GM19455 (cell line): ENCODE measurements around the gene MTERF4.

ENCODE experiments used
- ATAC-seq: cut with Tn5 transposase; IDR thresholded peaks from one replicate; pipeline ENCODE4 v1.9.1; 2021; ENCODE audit not compliant: unreplicated experiment

MTERF4 gene

GRCh38 chr2:241134711-241135110, 32.6 kb upstream of the MTERF4 start:
- no peak for ATAC-seq

DNA sequence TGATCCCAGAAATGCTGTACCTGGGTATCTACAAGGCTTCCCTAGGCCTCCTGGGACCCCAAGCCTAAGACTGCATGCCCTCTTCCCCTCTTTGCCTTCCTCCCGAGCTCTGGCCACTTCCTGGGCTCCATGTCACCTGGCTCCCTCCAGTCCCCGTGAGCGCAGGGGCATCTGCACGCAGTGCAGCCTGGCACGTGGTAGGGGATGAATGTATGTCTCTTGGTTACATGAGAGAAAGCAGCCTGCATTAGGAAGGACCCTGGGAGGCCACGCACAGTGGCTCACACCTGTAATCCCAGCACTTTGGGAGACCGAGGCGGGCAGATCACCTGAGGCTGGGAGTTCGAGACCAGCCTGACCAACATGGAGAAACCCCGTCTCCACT, 31.3 kb upstream of the MTERF4 start:
- no peak for ATAC-seq

DNA sequence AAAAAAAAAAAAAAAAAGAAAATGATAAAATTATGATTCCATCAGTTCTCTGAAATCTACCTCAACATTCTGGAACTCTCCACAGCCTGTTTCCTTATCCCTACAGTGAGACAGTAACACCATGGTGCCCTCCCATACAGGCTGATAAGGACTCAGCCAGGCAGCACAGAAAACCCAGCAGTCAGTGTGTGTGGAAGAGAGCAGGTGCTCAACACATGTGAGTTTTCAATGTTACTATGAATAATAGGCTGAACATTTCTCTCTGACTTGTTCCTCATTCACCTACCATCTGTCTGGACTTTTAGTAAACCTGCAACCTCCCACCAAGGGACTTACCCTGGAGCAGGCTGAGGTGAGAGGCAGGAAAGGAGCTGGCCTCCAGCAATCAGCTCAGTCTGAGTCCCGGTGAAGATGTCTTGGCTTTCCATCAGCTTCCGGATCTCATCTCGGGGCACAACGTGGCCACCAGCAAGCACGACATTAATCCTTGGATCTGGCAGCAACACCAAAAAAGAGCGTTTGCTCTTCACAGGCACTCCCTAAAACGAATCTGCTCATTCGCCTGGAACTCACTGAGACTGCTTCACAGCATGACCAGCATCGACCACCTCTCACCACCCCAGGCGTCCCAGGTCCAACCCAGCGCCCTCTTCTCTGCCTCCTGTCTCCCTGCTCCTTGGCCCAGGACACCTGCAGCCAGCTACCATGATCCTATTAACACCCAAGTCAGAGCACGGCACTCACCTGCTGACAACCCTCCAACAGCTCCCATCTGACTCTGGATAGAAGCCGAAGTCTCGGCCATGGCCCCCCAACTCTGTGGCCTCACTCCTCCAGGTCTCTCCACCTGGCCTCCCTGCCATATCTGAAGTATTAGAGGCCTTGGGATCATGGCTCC, 30.7 kb upstream of the MTERF4 start:
- no peak for ATAC-seq

DNA sequence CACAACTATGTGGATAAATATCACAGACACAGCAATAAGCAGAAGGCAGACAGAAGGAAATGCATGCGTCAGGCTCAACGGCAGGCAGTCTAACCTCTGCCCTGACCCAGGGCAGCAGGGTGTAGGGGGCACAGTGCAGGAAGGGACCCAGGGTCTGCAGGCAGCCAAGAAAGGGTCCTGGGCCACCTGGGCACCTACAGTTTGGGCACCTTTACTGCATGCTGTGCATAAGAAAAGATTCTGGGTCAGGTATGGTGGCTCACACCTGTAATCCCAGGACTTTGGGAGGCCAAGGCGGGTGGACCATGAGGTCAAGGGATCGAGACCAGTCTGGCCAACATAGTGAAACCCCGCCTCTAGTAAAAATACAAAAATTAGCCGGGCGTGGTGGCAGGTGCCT, 29.4 kb upstream of the MTERF4 start:
- ATAC-seq: no peak

DNA sequence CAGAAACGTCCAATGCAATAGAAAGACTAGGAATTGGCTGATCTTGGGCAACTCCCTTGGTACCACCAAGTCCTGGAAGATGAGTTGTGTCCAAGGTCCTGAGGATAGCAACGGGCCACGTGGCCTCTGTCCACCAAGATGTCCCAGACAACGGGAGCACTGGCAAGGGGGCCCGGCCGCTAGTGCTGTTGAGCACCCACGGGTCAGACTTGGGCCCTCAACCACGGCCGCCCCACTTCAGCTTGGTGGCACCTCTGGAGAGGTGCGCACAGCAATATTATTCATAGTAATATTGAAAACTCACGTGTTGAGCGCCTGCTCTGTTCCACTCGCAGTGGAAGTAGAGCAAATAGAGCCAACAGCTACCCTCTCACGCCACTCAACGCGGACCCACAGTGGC, 28.2 kb upstream of the MTERF4 start:
- ATAC-seq: no peak

GRCh38 chr2:241129086-241129871, 27.2 kb upstream of the MTERF4 start:
- no peak for ATAC-seq

DNA sequence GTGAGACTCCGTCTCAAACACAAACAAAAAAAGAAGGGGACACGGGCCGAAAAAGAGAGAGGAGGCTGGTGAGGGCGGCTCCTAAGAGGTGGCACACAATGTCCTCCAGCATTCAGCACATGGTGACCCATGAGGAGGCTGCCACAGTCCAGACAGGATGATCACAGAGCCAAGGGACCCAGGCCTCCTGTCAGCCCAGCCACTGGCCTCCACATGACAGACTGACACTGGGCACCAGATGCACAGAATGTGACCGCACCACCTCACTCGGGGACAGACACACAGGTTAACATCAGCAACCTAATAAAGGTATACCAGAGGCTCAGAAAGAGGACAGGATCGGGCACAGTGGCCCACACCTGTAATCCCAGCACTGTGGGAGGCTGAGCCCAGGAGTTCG, 26.2 kb upstream of the MTERF4 start:
- no peak for ATAC-seq

DNA sequence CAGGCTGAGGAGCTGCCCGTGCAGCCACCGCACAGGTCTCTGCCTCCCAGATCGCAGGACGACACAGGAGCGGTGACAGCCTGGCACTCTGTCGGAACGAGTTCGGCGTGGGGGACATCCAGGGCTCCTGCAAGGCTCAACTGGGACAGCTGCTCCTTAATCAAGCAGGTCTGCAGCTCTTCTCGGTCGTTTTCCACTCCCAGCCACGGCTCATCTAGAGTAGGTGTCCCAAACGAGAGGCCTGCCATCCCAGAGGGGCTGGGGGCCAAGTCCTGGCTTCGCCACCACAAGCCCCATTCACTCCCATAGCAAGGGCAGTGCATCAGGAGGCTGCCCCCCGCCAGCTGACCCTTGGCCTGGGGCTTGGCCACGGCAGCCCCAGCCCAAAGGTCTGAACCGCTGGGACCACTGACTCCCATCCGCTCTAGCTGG, 24.7 kb upstream of the MTERF4 start:
- no peak for ATAC-seq

DNA sequence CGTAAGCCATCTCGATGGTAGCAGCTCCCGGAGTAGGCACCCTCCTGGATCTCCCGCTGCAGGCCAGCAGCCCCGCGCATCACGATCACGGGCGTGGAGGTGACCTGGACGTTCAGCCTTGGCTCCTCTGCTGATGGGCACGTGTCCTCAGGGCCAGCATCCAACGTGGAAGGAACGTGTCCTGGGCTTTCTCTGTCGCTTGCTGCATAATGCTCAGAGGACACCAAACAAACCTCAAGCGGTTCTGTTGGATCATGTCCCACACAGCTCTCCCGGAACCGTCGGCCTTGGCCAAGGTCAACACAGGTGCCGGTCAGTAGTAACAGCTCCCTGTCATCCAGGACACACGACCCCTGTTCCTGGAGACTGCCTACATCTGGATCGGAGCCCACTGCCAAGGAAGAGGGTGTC, 24.1 kb upstream of the MTERF4 start:
- no peak for ATAC-seq

DNA sequence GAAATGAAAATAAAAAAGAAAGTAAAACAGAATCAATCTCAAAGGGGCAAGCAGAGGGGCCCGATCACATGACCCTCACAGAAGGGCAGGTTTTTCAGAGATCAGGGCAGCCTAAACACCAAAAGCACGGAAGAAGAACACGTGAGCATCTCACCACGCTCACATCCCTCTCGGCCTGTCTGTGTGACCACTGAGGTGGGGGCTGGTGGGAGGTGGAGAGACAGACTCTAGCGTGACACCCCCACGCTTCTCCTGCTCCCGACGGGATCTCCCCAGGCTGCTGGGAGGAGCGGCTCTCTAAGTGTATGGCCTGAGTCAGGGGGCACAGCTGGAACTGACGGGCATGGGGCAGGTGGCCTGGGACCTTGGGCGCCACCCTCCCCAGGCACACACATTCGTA, 23.5 kb upstream of the MTERF4 start:
- no peak for ATAC-seq

GRCh38 chr2:241123816-241124536, 21.9 kb upstream of the MTERF4 start:
- no peak for ATAC-seq

- no peak for ATAC-seq
Measured at GRCh38 chr2:241122376-241123002, 20.4 kb upstream of the MTERF4 start.

- ATAC-seq: no peak
Measured at GRCh38 chr2:241121008-241121407, 18.9 kb upstream of the MTERF4 start.

GRCh38 chr2:241120440-241120839, 18.4 kb upstream of the MTERF4 start:
- ATAC-seq: no peak

- ATAC-seq: no peak
Measured at GRCh38 chr2:241118737-241119505, 16.8 kb upstream of the MTERF4 start.

GRCh38 chr2:241116606-241117560, 14.8 kb upstream of the MTERF4 start:
- ATAC-seq: no peak

DNA sequence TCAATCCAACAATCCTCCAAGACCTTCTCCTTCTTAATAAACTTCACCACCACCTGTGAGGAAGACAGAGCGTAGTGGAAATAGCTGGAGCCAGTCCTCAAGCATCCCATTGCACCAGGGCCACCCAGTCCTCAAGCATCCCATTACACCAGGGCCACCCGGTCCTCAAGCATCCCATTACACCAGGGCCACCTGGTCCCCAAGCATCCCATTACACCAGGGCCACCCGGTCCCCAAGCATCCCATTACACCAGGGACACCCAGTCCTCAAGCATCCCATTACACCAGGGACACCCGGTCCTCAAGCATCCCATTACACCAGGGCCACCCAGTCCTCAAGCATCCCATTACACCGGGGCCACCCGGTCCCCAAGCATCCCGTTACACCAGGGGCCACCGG, 13.3 kb upstream of the MTERF4 start:
- ATAC-seq: no peak

DNA sequence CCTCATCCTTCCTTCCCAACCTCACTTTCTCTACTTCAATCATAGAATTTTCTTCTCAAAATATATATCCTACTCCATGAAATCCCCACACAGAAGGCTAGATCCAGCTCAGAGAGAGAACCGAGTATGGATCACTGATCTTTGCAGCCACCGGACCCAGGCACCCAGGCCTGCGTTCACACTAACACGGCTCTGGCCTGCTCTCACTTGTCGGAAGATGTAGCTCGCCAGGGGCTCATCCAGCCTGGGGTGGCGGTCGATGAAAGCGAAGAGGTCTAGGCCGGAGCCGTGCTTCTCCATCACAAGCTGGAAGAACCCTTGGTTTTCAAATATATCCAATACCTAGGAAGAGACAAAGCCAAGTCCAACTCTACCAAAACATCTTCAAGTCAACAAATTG, 12.7 kb upstream of the MTERF4 start:
- no peak for ATAC-seq

GRCh38 chr2:241112592-241112991, 10.5 kb upstream of the MTERF4 start:
- ATAC-seq: no peak
